Measurements from ENCODE around the gene CHAF1B.

The CHAF1B gene

DNA sequence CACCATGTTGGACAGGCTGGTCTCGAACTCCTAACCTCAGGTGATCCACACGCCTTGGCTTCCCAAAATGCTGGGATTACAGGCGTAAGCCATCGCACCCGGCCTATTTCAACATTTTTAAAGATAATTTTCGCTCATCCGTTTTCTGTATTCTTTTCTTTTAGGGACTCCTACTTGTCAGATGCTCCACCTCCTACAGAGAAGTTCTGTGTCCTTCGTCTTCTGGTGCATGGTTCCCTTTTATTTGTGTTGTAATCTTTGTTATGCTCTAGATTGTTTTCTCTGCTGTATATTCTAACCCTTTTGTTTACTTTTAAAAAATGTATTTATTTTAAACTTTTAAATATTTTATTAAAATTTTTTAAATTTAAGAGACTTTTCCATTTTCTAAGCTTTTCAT, 66.3 kb downstream of the CHAF1B start:
- no peak for DNase-seq (ENCODE audit: low spot score in 2 of 2)
- Histone ChIP-seq H3K4me1 (no peaks in the 10 kb centered on the region), H3K36me3 (replicated peaks) (no peaks in the 10 kb centered on the region), H3K9me3 (no peaks in the 10 kb centered on the region), H3K27me3 (ENCODE audit: low read depth) (no peaks in the 10 kb centered on the region), H3K4me3 (no peak overlapping the region)
- in situ Hi-C loops (cut with MboI; ENCODE audit: low sequenced_read_pairs), result no loop called here

GRCh38 chr21:36452281-36452825, 67.2 kb downstream of the CHAF1B start:
- in situ Hi-C loops (cut with MboI; ENCODE audit: low sequenced_read_pairs), result no loop called here
- Histone ChIP-seq H3K36me3 (replicated peaks) (no peaks in the 10 kb centered on the region), H3K4me3 (no peak overlapping the region), H3K9me3 (no peaks in the 10 kb centered on the region), H3K4me1 (no peaks in the 10 kb centered on the region), H3K27me3 (ENCODE audit: low read depth) (no peaks in the 10 kb centered on the region)
- no peak for DNase-seq (ENCODE audit: low spot score in 2 of 2)

DNA sequence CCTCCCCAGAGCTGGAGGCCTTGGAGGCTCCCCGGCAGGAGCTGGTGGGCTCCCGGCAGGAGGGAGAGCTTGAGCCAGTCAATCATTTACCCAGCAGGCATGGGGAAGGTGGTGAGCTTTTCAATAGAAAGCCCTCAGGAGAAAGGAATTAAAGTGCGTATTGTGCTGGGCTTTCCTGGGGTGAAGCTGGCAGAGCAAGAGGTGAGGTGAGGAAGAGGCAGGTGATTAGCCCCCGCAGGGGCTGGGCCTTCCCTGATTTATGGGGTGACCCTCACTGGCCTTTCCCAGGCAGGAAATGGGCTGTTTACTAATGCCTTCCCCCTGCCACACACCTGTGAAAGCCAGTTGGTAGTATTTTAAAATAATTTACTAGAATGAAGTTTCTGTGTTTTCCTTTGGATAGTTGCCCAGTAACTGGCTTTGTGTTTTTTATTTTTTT, 68.9 kb downstream of the CHAF1B start:
- Histone ChIP-seq H3K4me3 (no peak overlapping the region), H3K4me1 (no peaks in the 10 kb centered on the region), H3K36me3 (replicated peaks) (no peaks in the 10 kb centered on the region), H3K9me3 (no peaks in the 10 kb centered on the region), H3K27me3 (ENCODE audit: low read depth) (no peaks in the 10 kb centered on the region)
- no peak for DNase-seq (ENCODE audit: low spot score in 2 of 2)
- in situ Hi-C loops (cut with MboI; ENCODE audit: low sequenced_read_pairs), result no loop called here

DNA sequence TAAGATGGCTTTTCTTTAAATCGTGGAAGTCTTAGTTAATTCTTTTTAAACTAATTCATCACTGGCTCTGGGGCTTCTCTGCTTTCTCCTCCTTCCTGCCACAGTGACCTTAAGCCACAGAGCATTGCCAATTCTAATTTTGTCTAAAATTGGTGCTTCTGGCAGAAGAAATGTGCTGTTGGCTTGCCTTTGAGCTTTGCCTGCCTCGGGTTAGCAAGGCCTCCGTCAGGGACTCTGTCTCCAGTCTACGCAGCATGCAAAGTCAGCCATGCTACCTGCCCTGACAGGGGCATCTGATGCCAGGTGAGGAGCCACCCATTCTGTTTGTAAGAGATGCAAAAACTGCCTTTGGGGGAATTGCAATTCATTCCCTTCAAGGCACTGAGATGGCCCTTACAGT, 69.5 kb downstream of the CHAF1B start:
- Histone ChIP-seq H3K9me3 (no peaks in the 10 kb centered on the region), H3K4me3 (no peak overlapping the region), H3K36me3 (replicated peaks) (no peaks in the 10 kb centered on the region), H3K27me3 (ENCODE audit: low read depth) (no peaks in the 10 kb centered on the region), H3K4me1 (no peaks in the 10 kb centered on the region)
- DNase-seq (ENCODE audit: low spot score in 2 of 2), result no peak
- in situ Hi-C loops (cut with MboI; ENCODE audit: low sequenced_read_pairs), result no loop called here

- in situ Hi-C loops (cut with MboI; ENCODE audit: low sequenced_read_pairs), result no loop called here
- H3K4me1 ChIP-seq, result no peaks in the 10 kb centered on the region
- H3K36me3 ChIP-seq (replicated peaks), result no peaks in the 10 kb centered on the region
- no peaks in the 10 kb centered on the region for H3K27me3 ChIP-seq (ENCODE audit: low read depth)
- H3K9me3 ChIP-seq, result no peaks in the 10 kb centered on the region
- no peak overlapping the region for H3K4me3 ChIP-seq
- DNase-seq (ENCODE audit: low spot score in 2 of 2), result no peak
These were observed 71.7 kb downstream of the CHAF1B start for GRCh38 chr21:36456729-36457414.

GRCh38 chr21:36459098-36459497, 73.9 kb downstream of the CHAF1B start:
- DNase-seq (ENCODE audit: low spot score in 2 of 2), result no peak
- Histone ChIP-seq H3K4me1 (no peaks in the 10 kb centered on the region), H3K27me3 (ENCODE audit: low read depth) (no peaks in the 10 kb centered on the region), H3K9me3 (no peaks in the 10 kb centered on the region), H3K4me3 (no peak overlapping the region), H3K36me3 (replicated peaks) (no peaks in the 10 kb centered on the region)
- in situ Hi-C loops (cut with MboI; ENCODE audit: low sequenced_read_pairs), result no loop called here

GRCh38 chr21:36460866-36461265, 75.7 kb downstream of the CHAF1B start:
- H3K36me3 ChIP-seq (replicated peaks), result no peaks in the 10 kb centered on the region
- no peak for DNase-seq (ENCODE audit: low spot score in 2 of 2)
- H3K27me3 ChIP-seq (ENCODE audit: low read depth), result no peaks in the 10 kb centered on the region
- H3K9me3 ChIP-seq, result no peaks in the 10 kb centered on the region
- no peaks in the 10 kb centered on the region for H3K4me1 ChIP-seq
- in situ Hi-C loops (cut with MboI; ENCODE audit: low sequenced_read_pairs), result no loop called here
- H3K4me3 ChIP-seq, result no peak overlapping the region

DNA sequence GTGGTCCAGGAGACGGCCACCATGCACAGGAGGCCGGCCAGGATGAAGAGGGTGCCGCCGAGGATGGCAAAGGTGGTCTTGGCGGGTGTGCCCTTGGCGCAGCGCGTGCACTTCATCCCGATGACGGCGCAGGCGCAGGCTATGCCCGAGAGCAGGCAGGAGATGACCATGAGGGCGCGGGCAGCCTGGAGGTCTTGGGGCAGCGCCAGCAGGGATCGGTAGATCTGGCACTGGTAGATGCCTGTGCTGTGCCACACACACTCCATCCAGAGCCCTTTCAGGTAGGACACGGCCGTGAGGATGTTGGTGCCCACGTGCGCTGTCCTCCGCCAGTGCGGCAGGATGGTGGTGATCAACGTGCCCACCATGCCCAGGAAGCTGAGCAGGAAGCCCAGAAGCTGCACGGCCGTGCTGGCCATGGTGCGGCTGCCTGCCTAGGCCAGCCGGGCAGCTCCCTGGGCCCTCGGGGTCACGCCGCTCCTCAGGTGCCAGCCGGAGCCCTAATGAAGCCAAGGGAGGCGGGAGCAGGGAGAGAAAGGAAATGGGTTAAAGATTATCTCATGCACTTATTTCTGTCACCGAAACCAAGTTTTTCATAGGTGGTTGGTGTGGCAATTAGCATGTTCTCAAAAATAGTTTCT, 76.2 kb downstream of the CHAF1B start:
- in situ Hi-C loops (cut with MboI; ENCODE audit: low sequenced_read_pairs), result no loop called here
- DNase-seq (ENCODE audit: low spot score in 2 of 2), result no peak
- H3K9me3 ChIP-seq, result no peaks in the 10 kb centered on the region
- H3K27me3 ChIP-seq (ENCODE audit: low read depth), result no peaks in the 10 kb centered on the region
- H3K4me3 ChIP-seq, result no peak overlapping the region
- H3K4me1 ChIP-seq, result no peaks in the 10 kb centered on the region
- H3K36me3 ChIP-seq (replicated peaks), result no peaks in the 10 kb centered on the region

DNA sequence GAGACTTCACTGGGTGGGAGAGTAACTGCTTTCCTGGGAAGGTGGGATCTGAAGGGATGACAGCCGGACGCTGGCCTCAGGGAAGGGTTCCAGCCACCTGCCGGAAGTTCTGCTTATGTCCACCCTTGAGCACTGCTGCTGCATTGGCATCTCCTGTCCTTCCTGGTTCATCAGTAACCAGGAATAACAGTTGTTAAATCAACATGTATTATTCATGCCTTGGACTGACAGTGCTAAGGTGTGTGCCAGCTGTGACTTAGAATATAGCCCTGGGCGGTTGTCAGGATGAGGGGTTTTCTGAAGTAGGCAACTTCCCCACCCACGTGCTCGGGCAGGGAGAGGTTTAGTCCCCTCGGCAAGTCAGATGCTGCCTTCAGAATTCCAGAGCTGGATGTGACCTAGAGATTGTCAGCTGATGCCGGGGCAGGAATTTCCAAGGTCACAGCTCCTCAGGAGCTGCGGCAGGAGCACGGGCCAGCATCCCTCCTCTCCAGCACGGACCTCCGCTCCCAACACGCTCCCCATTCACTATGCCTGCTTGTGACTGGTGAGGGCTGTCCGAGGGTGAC, 76.8 kb downstream of the CHAF1B start:
- H3K36me3 ChIP-seq (replicated peaks), result no peaks in the 10 kb centered on the region
- H3K27me3 ChIP-seq (ENCODE audit: low read depth), result no peaks in the 10 kb centered on the region
- H3K4me3 ChIP-seq, result no peak overlapping the region
- in situ Hi-C loops (cut with MboI; ENCODE audit: low sequenced_read_pairs), result no loop called here
- H3K9me3 ChIP-seq, result no peaks in the 10 kb centered on the region
- no peaks in the 10 kb centered on the region for H3K4me1 ChIP-seq
- no peak for DNase-seq (ENCODE audit: low spot score in 2 of 2)

DNA sequence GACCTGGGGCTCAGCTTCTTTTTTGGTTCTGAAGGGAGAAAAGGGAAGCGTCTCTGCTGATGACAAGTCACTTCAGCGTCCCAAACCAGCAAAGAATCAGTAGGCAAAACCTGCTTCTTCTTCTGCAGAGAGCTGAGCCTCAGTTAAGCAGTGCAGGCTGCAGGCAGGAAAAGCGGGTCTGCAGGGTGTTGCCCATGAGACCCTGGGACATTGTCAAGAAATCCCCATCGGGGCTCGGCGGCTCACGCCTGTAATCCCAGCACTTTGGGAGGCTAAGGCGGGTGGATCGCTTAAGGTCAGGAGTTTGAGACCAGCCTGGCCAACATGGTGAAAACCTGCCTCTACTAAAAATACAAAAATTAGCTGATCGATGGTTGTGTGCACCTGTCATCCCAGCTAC, 78.0 kb downstream of the CHAF1B start:
- no peaks in the 10 kb centered on the region for H3K27me3 ChIP-seq (ENCODE audit: low read depth)
- no peak overlapping the region for H3K4me3 ChIP-seq
- in situ Hi-C loops (cut with MboI; ENCODE audit: low sequenced_read_pairs), result no loop called here

DNA sequence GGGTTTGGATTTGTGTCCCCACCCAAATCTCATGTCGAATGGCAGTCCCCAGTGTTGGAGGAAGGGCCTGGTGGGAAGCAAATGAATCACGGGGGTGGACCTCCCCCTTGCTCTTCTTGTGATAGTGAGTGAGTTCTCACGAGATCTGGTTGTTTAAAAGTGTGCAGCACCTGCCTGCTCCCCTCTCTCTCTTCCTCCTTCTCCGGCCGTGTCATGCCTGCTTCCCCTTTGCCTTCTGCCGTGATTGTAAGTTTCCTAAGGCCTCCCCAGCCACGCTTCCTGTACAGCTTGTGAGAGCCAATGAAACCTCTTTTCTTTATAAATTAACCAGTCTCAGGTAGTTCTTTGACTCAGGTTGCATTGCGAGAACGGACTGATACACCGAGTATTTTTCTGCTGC, 78.8 kb downstream of the CHAF1B start:
- Histone ChIP-seq H3K36me3 (replicated peaks) (no peaks in the 10 kb centered on the region), H3K27me3 (ENCODE audit: low read depth) (no peaks in the 10 kb centered on the region), H3K4me3 (no peak overlapping the region), H3K4me1 (no peaks in the 10 kb centered on the region), H3K9me3 (no peaks in the 10 kb centered on the region)
- no peak for DNase-seq (ENCODE audit: low spot score in 2 of 2)
- in situ Hi-C loops (cut with MboI; ENCODE audit: low sequenced_read_pairs), result no loop called here

More for the DNA sequence above, 78.0 kb downstream of the CHAF1B start:
- Histone ChIP-seq H3K4me1 (no peaks in the 10 kb centered on the region), H3K9me3 (no peaks in the 10 kb centered on the region), H3K36me3 (replicated peaks) (no peaks in the 10 kb centered on the region)
- no peak for DNase-seq (ENCODE audit: low spot score in 2 of 2)

DNA sequence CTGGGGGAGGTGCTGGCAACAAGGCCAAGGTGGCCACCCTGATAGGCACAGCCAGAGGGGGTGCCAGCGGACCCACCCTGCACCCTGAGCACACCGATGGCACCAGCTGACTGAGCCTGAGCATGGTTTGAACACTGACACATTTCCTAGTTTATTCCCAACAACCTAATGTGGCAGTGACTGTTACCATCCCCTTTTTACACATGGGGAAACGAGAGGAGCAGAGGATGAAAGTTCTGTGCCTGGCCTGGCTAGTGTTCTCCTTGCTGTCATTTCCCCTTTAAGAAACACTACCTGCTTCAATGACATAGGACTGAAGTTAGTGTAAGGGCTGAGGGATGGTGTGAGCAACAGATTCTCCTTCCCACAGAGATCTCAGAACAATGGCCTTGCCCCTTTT, 79.4 kb downstream of the CHAF1B start:
- H3K9me3 ChIP-seq, result no peaks in the 10 kb centered on the region
- no peaks in the 10 kb centered on the region for H3K4me1 ChIP-seq
- in situ Hi-C loops (cut with MboI; ENCODE audit: low sequenced_read_pairs), result no loop called here
- no peak for DNase-seq (ENCODE audit: low spot score in 2 of 2)
- no peaks in the 10 kb centered on the region for H3K27me3 ChIP-seq (ENCODE audit: low read depth)
- H3K4me3 ChIP-seq, result no peak overlapping the region
- H3K36me3 ChIP-seq (replicated peaks), result no peaks in the 10 kb centered on the region

- in situ Hi-C loops (cut with MboI; ENCODE audit: low sequenced_read_pairs), result no loop called here
- Histone ChIP-seq H3K27me3 (ENCODE audit: low read depth) (no peaks in the 10 kb centered on the region), H3K4me3 (no peak overlapping the region), H3K9me3 (no peaks in the 10 kb centered on the region), H3K4me1 (no peaks in the 10 kb centered on the region), H3K36me3 (replicated peaks) (no peaks in the 10 kb centered on the region)
- DNase-seq (ENCODE audit: low spot score in 2 of 2), result no peak
These were observed 80.3 kb downstream of the CHAF1B start for GRCh38 chr21:36465478-36465877.

- H3K36me3 ChIP-seq (replicated peaks), result no peaks in the 10 kb centered on the region
- H3K27me3 ChIP-seq (ENCODE audit: low read depth), result no peaks in the 10 kb centered on the region
- H3K9me3 ChIP-seq, result no peaks in the 10 kb centered on the region
- no peak overlapping the region for H3K4me3 ChIP-seq
- in situ Hi-C loops (cut with MboI; ENCODE audit: low sequenced_read_pairs), result no loop called here
- H3K4me1 ChIP-seq, result no peaks in the 10 kb centered on the region
- no peak for DNase-seq (ENCODE audit: low spot score in 2 of 2)
These were observed 80.9 kb downstream of the CHAF1B start for GRCh38 chr21:36466061-36466511.

Data from HAP-1 (cell line).